ENCODE results near the gene RCAN3. TPM values are rescaled to one million over a fixed set of nuclear protein-coding genes. Genes with fewer than 3 reads are reported as not detected.

The RCAN3 gene
- total and polyA plus RNA-seq, 9 of the 15 experiments (the other 6 are each of a cell fraction or from before 2014, with no cell fraction given): 0.10 to 1.4 (median 0.43) TPM

DNA sequence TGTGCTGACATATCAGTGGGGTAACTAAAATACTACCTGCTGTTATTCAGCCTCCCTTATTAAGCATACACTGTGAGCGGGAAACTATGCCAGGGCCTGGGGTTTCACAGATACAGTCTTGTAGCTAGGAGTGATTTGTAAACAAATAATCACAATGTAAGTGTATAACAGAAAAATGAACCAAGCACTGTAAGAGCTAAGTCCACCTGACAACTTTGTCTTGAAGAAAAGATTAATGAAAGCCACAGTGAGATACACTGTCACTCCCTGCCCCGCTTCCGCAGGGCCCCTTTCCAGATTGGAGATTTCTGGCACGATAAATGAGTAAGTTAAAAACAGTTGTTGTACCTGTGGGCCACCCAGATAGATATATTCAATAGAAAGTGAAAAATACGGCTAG is 4.8 kb downstream of the RCAN3 start (continued):
- TF ChIP-seq RNF2 (IDR thresholded peaks at IDR 0.05) (0 out of 2 replicates have a peak, but pooled peaks have one; percentile 12), ZNF780A (CRISPR knock-in tag; IDR thresholded peaks at IDR 0.05) (no peak), ETV6 (IDR thresholded peaks at IDR 0.05; ENCODE audit: borderline replicate concordance in 1 of 2, low read depth in 2 of 2, low read length in 1 of 2) (no peak), ETV6 (CRISPR knock-in tag; IDR thresholded peaks at IDR 0.05; ENCODE audit: borderline replicate concordance) (no peak), CHAMP1 (IDR thresholded peaks at IDR 0.05) (no peak), AFF1 (IDR thresholded peaks at IDR 0.05; ENCODE audit: low read depth in 1 of 2, partially characterized antibody in 2 of 2) (no peak), IRF1 (CRISPR knock-in tag; IDR thresholded peaks at IDR 0.05; ENCODE audit: borderline replicate concordance) (no peak), ETV1 (tag; conservative IDR thresholded peaks at IDR 0.05; ENCODE audit: low read depth) (peak; percentile 85)
- TF ChIP-seq, protein P1, sequence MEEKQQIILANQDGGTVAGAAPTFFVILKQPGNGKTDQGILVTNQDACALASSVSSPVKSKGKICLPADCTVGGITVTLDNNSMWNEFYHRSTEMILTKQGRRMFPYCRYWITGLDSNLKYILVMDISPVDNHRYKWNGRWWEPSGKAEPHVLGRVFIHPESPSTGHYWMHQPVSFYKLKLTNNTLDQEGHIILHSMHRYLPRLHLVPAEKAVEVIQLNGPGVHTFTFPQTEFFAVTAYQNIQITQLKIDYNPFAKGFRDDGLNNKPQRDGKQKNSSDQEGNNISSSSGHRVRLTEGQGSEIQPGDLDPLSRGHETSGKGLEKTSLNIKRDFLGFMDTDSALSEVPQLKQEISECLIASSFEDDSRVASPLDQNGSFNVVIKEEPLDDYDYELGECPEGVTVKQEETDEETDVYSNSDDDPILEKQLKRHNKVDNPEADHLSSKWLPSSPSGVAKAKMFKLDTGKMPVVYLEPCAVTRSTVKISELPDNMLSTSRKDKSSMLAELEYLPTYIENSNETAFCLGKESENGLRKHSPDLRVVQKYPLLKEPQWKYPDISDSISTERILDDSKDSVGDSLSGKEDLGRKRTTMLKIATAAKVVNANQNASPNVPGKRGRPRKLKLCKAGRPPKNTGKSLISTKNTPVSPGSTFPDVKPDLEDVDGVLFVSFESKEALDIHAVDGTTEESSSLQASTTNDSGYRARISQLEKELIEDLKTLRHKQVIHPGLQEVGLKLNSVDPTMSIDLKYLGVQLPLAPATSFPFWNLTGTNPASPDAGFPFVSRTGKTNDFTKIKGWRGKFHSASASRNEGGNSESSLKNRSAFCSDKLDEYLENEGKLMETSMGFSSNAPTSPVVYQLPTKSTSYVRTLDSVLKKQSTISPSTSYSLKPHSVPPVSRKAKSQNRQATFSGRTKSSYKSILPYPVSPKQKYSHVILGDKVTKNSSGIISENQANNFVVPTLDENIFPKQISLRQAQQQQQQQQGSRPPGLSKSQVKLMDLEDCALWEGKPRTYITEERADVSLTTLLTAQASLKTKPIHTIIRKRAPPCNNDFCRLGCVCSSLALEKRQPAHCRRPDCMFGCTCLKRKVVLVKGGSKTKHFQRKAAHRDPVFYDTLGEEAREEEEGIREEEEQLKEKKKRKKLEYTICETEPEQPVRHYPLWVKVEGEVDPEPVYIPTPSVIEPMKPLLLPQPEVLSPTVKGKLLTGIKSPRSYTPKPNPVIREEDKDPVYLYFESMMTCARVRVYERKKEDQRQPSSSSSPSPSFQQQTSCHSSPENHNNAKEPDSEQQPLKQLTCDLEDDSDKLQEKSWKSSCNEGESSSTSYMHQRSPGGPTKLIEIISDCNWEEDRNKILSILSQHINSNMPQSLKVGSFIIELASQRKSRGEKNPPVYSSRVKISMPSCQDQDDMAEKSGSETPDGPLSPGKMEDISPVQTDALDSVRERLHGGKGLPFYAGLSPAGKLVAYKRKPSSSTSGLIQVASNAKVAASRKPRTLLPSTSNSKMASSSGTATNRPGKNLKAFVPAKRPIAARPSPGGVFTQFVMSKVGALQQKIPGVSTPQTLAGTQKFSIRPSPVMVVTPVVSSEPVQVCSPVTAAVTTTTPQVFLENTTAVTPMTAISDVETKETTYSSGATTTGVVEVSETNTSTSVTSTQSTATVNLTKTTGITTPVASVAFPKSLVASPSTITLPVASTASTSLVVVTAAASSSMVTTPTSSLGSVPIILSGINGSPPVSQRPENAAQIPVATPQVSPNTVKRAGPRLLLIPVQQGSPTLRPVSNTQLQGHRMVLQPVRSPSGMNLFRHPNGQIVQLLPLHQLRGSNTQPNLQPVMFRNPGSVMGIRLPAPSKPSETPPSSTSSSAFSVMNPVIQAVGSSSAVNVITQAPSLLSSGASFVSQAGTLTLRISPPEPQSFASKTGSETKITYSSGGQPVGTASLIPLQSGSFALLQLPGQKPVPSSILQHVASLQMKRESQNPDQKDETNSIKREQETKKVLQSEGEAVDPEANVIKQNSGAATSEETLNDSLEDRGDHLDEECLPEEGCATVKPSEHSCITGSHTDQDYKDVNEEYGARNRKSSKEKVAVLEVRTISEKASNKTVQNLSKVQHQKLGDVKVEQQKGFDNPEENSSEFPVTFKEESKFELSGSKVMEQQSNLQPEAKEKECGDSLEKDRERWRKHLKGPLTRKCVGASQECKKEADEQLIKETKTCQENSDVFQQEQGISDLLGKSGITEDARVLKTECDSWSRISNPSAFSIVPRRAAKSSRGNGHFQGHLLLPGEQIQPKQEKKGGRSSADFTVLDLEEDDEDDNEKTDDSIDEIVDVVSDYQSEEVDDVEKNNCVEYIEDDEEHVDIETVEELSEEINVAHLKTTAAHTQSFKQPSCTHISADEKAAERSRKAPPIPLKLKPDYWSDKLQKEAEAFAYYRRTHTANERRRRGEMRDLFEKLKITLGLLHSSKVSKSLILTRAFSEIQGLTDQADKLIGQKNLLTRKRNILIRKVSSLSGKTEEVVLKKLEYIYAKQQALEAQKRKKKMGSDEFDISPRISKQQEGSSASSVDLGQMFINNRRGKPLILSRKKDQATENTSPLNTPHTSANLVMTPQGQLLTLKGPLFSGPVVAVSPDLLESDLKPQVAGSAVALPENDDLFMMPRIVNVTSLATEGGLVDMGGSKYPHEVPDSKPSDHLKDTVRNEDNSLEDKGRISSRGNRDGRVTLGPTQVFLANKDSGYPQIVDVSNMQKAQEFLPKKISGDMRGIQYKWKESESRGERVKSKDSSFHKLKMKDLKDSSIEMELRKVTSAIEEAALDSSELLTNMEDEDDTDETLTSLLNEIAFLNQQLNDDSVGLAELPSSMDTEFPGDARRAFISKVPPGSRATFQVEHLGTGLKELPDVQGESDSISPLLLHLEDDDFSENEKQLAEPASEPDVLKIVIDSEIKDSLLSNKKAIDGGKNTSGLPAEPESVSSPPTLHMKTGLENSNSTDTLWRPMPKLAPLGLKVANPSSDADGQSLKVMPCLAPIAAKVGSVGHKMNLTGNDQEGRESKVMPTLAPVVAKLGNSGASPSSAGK (IDR thresholded peaks at IDR 0.05): no peak

All from K562 (cell line).